DND-41 (cell line): ENCODE results near the gene DTNBP1.

Source experiments
- EZH2 ChIP-seq: IDR thresholded peaks from 3 replicates; pipeline ENCODE4 v1.6.1; 2012; ENCODE audit warnings: borderline replicate concordance, low read depth, mild to moderate bottlenecking, moderate library complexity, low read length, inconsistent platforms; ENCODE audit not compliant: severe bottlenecking
- TF ChIP-seq, protein P1 (sequence below): IDR thresholded peaks from 2 replicates; pipeline ENCODE4 v1.5.1; 2012; ENCODE audit warnings: borderline replicate concordance, low read length, moderate library complexity, mild to moderate bottlenecking; ENCODE audit not compliant: poor library complexity, severe bottlenecking; ENCODE audit errors: extremely low read depth

DNA sequence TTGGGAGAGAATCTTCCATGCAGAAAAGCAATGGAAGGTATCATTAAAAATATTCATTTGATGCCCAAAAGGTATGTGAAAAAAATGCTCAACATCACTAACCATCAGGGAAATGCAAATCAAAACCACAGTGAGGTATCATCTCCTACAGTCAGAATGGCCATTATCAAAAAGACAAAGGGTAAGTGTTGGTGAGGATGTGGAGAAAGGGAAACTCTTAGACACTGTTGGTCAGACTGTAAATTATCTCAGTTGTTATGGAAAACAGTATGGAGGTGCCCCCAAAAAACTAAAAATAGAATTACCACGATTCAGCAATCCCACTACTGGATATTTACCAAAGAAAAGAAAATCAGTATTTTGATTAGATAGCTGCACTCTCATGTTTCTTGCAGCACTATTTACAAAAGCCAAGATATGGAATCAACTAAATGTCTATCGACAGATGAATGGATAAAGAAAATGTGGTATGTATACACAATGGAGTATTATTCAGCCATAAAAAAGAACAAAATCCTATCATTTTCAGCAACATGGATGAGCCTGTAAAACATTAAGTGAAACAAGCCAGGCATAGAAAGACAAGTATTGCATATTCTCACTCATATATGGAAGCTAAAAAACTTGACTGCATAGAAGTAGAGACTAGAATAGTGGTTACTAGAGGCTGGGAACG, 84.0 kb downstream of the DTNBP1 start:
- TF ChIP-seq, protein P1, sequence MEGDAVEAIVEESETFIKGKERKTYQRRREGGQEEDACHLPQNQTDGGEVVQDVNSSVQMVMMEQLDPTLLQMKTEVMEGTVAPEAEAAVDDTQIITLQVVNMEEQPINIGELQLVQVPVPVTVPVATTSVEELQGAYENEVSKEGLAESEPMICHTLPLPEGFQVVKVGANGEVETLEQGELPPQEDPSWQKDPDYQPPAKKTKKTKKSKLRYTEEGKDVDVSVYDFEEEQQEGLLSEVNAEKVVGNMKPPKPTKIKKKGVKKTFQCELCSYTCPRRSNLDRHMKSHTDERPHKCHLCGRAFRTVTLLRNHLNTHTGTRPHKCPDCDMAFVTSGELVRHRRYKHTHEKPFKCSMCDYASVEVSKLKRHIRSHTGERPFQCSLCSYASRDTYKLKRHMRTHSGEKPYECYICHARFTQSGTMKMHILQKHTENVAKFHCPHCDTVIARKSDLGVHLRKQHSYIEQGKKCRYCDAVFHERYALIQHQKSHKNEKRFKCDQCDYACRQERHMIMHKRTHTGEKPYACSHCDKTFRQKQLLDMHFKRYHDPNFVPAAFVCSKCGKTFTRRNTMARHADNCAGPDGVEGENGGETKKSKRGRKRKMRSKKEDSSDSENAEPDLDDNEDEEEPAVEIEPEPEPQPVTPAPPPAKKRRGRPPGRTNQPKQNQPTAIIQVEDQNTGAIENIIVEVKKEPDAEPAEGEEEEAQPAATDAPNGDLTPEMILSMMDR = no peak
- no peak for TF ChIP-seq EZH2
